Prostate gland (tissue), 2 donors: ENCODE results near the gene LARGE1. TPM values are rescaled to one million over a fixed set of nuclear protein-coding genes. Genes with fewer than 3 reads are reported as not detected.

ENCODE experiments used
- DNase-seq: peaks from one replicate; pipeline ENCODE4 v3.0.0-alpha.2; 2019; ENCODE audit warnings: low spot score
- H3K27ac ChIP-seq, 2 donors: fragments of 200-600 bp; sonication (generic); 2 replicates each; pipeline ENCODE4 v1.5.1; 2017 to 2019
- H3K27me3 ChIP-seq: fragments of 200-600 bp; sonication (generic); replicated peaks from 2 replicates; pipeline ENCODE4 v1.5.1; 2019; ENCODE audit not compliant: insufficient read depth
- H3K36me3 ChIP-seq, 2 donors: fragments of 200-600 bp; sonication (generic); 1 replicate in 1 of 2; 2 replicates in 1 of 2; pipeline versions ENCODE4 v1.5.1 to v1.8.1; 2017 to 2019
- H3K4me1 ChIP-seq: fragments of 200-600 bp; sonication (generic); replicated peaks from 2 replicates; pipeline ENCODE4 v1.5.1; 2019
- H3K4me3 ChIP-seq, 2 donors: fragments of 200-600 bp; sonication (generic); 2 replicates each; pipeline ENCODE4 v1.5.1; 2017 to 2019
- H3K9me3 ChIP-seq: fragments of 200-600 bp; sonication (generic); 2 replicates; pipeline ENCODE4 v1.5.1; 2017
- CTCF ChIP-seq, 4 experiments: fragments of 200-600 bp in 2 of 4; fragments of 450-650 bp in 2 of 4; sonication (generic) in 2 of 4; IDR thresholded peaks; 1 replicate in 3 of 4; 2 replicates in 1 of 4; pipeline ENCODE4 v1.5.1; 2016 to 2019; ENCODE audit warnings: antibody characterized with exemption in 4 of 4, mild to moderate bottlenecking in 2 of 4, moderate library complexity in 2 of 4
- POLR2A ChIP-seq: fragments of 450-650 bp; IDR thresholded peaks from one replicate; pipeline ENCODE4 v1.6.1; 2016; ENCODE audit warnings: antibody characterized with exemption, mild to moderate bottlenecking
- POLR2AphosphoS5 ChIP-seq: sonication (generic); formaldehyde crosslinking; IDR thresholded peaks from one replicate; pipeline ENCODE4 v1.6.1; 2017; ENCODE audit warnings: antibody characterized with exemption
- WGBS: methylation state at CpG from one replicate; pipeline ENCODE4 v1.1.5; 2018; 5-methylcytosine and 5-hydroxymethylcytosine counted together
- intact Hi-C: fragments of 100-400 bp; cut with DNase I; formaldehyde crosslinking; loops from one replicate; pipeline ENCODE4 v1.14.2; 2022
- total RNA-seq, 2 donors: library from RNA; depleted of rRNA; stranded (reverse); fragments of >200 nt; gene quantifications; one replicate each; pipeline ENCODE4 v1.1.0, GENCODE V29; 2016

The LARGE1 gene
- total RNA-seq, 2 donors from 2014 or later: 18.6 to 37.4 TPM

DNA sequence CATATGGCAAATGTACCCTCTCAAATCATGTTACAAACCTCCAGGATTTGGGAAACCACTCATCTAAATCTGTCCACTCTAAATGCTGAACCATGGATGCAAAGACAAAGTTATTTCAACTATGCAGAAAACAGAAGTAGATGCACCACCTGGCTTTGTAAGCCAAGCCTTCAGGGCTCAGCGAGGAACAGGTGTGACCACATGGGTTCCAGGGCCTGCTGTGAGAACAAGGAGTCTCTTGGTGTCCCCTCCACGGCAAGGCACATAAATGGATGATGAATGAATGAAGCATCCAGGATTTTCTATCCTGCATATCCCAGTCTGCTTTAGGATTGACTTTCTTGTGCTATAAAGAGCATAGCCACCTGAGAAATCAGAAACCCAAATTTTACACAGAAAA lies 284.5 kb downstream of the LARGE1 start:
- Histone ChIP-seq H3K4me3 (no peak overlapping the region), H3K36me3 (no peaks in the 10 kb centered on the region), H3K9me3 (no peaks in the 10 kb centered on the region), H3K4me1 (no peaks in the 10 kb centered on the region), H3K27ac (no peak overlapping the region), H3K27me3 (no peaks in the 10 kb centered on the region)
- TF ChIP-seq POLR2AphosphoS5: no peak
- TF ChIP-seq CTCF (IDR thresholded peaks at IDR 0.05): no peak
- no peak for TF ChIP-seq POLR2A
- 46% methylated on average over 2 of the region's 2 CpGs for WGBS
- intact Hi-C loops: no loop called here
- DNase-seq: no peak

DNA sequence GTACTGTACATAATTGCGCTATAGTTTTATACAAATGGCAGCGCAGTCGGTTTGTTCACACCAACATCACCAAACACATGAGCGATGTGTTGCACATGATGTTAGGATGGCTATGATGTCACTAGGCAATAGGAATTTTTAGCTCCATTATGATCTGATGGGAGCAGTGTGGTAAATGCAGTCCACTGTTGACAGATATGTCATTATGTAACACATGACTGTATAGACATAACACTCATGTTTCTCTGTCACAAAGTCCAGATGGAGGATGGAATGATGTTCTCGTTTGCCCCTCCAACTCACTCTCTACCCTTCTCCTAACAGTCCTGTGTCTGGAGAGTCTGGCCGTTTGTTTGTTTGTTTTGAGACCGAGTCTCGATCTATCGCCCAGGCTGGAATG lies 288.5 kb downstream of the LARGE1 start:
- Histone ChIP-seq H3K27me3 (no peaks in the 10 kb centered on the region), H3K36me3 (no peaks in the 10 kb centered on the region), H3K27ac (no peak overlapping the region), H3K9me3 (no peaks in the 10 kb centered on the region), H3K4me1 (no peaks in the 10 kb centered on the region), H3K4me3 (no peak overlapping the region)
- WGBS: 94% methylated on average over 9 of the region's 9 CpGs
- intact Hi-C loops: no loop called here
- DNase-seq: no peak
- TF ChIP-seq POLR2A: no peak
- TF ChIP-seq CTCF (IDR thresholded peaks at IDR 0.05): no peak
- TF ChIP-seq POLR2AphosphoS5: no peak

DNA sequence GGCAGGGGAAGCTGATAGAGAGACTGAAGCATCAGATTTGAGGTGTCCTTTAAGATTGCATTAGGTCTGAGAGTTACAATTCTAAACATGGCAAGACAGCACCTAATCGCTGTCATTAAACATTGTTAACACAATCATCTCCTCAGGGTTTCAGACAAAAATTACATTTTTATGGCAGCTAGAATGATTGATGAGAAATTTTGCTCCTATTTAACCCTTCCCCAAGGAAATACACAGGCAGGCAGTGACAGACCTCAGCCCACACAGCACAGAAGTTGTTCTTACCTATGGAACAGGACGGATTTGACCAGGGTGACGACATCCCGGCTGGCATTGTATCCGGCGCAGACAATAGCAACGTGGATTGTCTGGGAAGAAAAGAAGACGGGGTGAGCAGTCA lies 294.3 kb downstream of the LARGE1 start:
- TF ChIP-seq CTCF (IDR thresholded peaks at IDR 0.05): no peak
- TF ChIP-seq POLR2A: no peak
- TF ChIP-seq POLR2AphosphoS5: no peak
- intact Hi-C loops: no loop called here
- H3K27me3 ChIP-seq: no peaks in the 10 kb centered on the region

DNA sequence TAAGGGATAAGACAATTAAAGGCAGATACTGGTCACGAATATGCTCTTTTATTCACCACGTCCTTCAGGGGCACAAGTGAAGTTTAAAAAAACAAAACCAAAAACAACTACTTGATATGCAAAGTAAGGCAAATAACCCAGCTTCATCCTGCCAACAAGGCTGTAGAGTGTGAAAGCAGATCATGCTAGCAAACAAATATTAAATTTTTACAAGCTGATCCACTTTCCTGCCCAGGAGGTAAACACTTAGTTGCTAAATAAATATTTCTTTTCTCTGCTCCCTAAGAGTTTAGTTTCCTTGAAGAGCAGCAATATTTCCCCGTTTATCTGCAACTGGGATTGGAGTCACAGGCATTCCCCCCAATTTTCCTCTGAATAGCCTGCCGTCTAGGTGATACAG lies 300.2 kb downstream of the LARGE1 start:
- Histone ChIP-seq H3K4me3 (no peak overlapping the region), H3K9me3 (no peaks in the 10 kb centered on the region), H3K36me3 (no peaks in the 10 kb centered on the region), H3K27me3 (no peaks in the 10 kb centered on the region), H3K27ac (no peak overlapping the region), H3K4me1 (peaks cover 2% of the 10 kb centered on the region)
- DNase-seq: peak; percentile 24
- TF ChIP-seq POLR2AphosphoS5 (peak; percentile 77), CTCF (IDR thresholded peaks at IDR 0.05) (no peak)
- intact Hi-C loops: no loop called here
- WGBS: 50% methylated on average over 4 of the region's 4 CpGs

More for the DNA sequence above, 294.3 kb downstream of the LARGE1 start:
- DNase-seq: no peak
- Histone ChIP-seq H3K9me3 (no peaks in the 10 kb centered on the region), H3K27ac (no peak overlapping the region), H3K4me1 (no peaks in the 10 kb centered on the region), H3K4me3 (no peak overlapping the region), H3K36me3 (no peaks in the 10 kb centered on the region)
- WGBS: 83% methylated on average over 8 of the region's 8 CpGs

- no peaks in the 10 kb centered on the region for H3K9me3 ChIP-seq
- H3K27me3 ChIP-seq: no peaks in the 10 kb centered on the region
- TF ChIP-seq CTCF (IDR thresholded peaks at IDR 0.05): no peak
- no peaks in the 10 kb centered on the region for H3K36me3 ChIP-seq
- WGBS: 96% methylated on average over 7 of the region's 7 CpGs
- DNase-seq: no peak
- intact Hi-C loops: no loop called here
- H3K4me1 ChIP-seq: no peaks in the 10 kb centered on the region
- no peak overlapping the region for H3K4me3 ChIP-seq
- H3K27ac ChIP-seq: no peak overlapping the region
These were observed 313.8 kb downstream of the LARGE1 start for GRCh38 chr22:33606504-33606903.
